Cardiac muscle cell (in vitro differentiated cells and primary cell): ENCODE measurements around the gene FGFR3. TPM values are rescaled to one million over a fixed set of nuclear protein-coding genes. Genes with fewer than 3 reads are reported as not detected.

Source experiments
- DNase-seq, 2 donors: peaks; one replicate each; pipeline versions ENCODE4 v3.0.0 to v3.0.0-alpha.2; 2010 to 2017; ENCODE audit warnings: low read depth in 1 of 2, low spot score in 1 of 2
- H3K27ac ChIP-seq: fragments of 200-600 bp; sonication (generic); 2 replicates; pipeline ENCODE4 v1.5.1; 2016
- H3K27me3 ChIP-seq: fragments of 200-600 bp; sonication (generic); 2 replicates; pipeline ENCODE4 v1.6.0; 2016; ENCODE audit warnings: control low read depth
- H3K36me3 ChIP-seq: fragments of 200-600 bp; sonication (generic); 2 replicates; pipeline ENCODE4 v1.5.1; 2016; ENCODE audit warnings: control low read depth
- H3K4me1 ChIP-seq: fragments of 200-600 bp; sonication (generic); 2 replicates; pipeline ENCODE4 v1.8.1; 2017; ENCODE audit warnings: low read depth, mild to moderate bottlenecking, mixed run types
- H3K4me3 ChIP-seq: fragments of 200-600 bp; sonication (generic); 2 replicates; pipeline ENCODE4 v1.5.1; 2016; ENCODE audit warnings: mild to moderate bottlenecking
- H3K9me3 ChIP-seq: fragments of 200-600 bp; sonication (generic); 2 replicates; pipeline ENCODE4 v1.5.1; 2017; ENCODE audit warnings: low read depth, mild to moderate bottlenecking, control low read depth
- polyA plus RNA-seq: library from polyadenylated mRNA; unstranded; fragments of >200 nt; fragmentation: Nextera tagmentation; extraction: Ambion mirVana; gene quantifications from 2 replicates; pipeline ENCODE4 v1.2.1, GENCODE V29; 2016
- total RNA-seq: library from RNA; depleted of rRNA; stranded (reverse); fragments of >200 nt; gene quantifications from 2 replicates; pipeline ENCODE4 v1.2.3, GENCODE V29; 2016
- TF ChIP-seq, protein P1 (sequence below): IDR thresholded peaks from 2 replicates; pipeline ENCODE4 v1.5.1; 2012; ENCODE audit warnings: low read depth, mild to moderate bottlenecking, low read length

Gene FGFR3
- total and polyA plus RNA-seq, 2 experiments from 2014 or later, result 39.2 to 47.3 TPM

DNA sequence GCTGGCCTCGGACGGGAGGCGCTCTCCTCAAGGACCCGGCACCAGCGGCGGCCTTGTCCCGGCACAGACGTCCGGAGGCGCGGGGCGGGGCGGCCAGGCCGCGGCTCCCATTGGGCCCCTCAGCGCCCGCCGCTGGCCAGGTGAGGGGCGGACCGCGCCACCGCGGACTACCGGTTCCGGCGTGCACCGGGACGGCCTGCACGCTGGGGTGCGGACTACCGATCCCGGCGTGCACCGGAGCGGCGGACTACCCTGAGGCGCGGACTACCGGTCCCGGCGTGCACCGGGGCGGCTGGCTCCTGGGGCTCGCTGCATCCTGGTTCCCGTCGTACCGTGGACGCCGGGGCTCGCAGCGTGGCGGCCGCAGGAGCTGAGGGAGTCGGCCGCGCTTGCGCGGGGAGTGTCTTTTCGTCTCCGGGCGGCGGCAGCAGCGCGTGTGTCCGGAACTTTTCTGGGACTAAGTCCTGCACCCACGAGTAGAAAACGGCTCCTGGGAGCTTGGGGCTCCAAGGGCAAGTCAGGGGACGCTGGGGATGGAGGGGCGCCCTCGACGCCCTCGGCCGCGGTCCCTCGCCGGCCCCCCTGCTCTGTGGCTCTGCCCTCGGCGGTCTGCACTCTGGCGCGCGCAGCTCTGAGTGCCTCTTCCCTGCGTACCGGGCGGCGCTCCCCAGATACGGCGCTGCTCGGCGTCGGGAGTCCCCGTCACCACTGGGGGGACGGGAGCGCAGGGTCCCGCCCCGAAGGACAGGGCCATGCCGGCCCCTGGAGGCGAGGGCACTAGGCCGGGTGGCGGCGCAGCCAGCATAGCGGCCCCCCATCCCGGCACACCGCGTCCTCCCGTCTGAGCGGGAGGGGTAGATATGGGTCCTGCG is 63.2 kb downstream of the FGFR3 start, which contains the start of gene LETM1:
LETM1 (minus strand) TSS at position 86 of the 872 bp plus-strand sequence. CDS start 206 bp downstream, outside the sequence.
- H3K36me3 ChIP-seq, result no peaks in the 10 kb centered on the region
- DNase-seq, result peak; percentile 96 to 98
- TF ChIP-seq, protein P1, sequence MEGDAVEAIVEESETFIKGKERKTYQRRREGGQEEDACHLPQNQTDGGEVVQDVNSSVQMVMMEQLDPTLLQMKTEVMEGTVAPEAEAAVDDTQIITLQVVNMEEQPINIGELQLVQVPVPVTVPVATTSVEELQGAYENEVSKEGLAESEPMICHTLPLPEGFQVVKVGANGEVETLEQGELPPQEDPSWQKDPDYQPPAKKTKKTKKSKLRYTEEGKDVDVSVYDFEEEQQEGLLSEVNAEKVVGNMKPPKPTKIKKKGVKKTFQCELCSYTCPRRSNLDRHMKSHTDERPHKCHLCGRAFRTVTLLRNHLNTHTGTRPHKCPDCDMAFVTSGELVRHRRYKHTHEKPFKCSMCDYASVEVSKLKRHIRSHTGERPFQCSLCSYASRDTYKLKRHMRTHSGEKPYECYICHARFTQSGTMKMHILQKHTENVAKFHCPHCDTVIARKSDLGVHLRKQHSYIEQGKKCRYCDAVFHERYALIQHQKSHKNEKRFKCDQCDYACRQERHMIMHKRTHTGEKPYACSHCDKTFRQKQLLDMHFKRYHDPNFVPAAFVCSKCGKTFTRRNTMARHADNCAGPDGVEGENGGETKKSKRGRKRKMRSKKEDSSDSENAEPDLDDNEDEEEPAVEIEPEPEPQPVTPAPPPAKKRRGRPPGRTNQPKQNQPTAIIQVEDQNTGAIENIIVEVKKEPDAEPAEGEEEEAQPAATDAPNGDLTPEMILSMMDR, result no peak
- H3K4me3 ChIP-seq, result peak within 1 kb of the TSS; percentile 86
- H3K9me3 ChIP-seq, result no peaks in the 10 kb centered on the region
- peak within 1 kb of the TSS; percentile 57 for H3K27ac ChIP-seq
- H3K27me3 ChIP-seq, result peaks cover 4% of the 10 kb centered on the region
- H3K4me1 ChIP-seq, result peaks cover 5% of the 10 kb centered on the region

DNA sequence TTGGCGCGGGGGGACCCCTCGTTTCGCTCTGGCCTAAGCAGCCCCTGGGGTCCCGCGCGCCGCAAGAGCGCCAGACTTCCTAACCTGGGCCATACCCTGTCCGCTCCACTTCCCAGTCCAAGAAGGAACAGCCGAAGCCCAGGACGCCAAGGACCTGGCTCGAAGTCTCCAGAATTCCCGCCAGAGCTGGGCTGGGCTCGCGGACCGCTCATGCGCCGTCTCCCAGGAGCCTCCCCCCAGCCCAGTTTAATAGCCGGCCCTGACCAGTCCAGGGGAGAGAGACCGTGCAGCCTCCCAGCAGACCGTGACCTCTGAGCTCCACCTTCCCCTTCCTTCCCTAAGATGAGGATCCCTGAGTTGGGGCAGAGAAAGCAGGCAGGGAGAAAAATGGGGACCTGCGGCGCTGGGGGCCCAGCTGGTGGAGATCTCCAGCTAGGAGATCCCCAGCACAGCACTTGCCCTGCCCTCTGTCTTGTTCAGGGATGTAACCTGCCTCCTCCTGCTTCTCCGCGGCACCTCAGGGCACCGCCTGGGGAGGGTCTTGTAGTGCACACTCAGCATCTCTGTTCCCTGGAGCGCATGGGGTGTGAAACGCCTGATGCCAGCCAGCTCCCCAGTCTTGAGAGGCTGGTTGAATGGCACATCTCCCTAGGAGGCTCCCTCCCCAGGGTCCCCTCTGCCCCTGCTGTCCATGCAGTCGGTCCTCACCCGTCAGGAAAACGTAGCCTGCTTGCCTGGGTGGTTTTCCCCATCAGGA is 64.0 kb downstream of the FGFR3 start:
- H3K27ac ChIP-seq, result peak overlapping the region; percentile 14
- H3K4me1 ChIP-seq, result peaks cover 5% of the 10 kb centered on the region
- peak overlapping the region; percentile 86 for H3K4me3 ChIP-seq
- peak; percentile 34 to 35 for DNase-seq
- H3K27me3 ChIP-seq, result peaks cover 12% of the 10 kb centered on the region
- no peaks in the 10 kb centered on the region for H3K36me3 ChIP-seq
- no peaks in the 10 kb centered on the region for H3K9me3 ChIP-seq
- TF ChIP-seq, protein P1, result no peak

DNA sequence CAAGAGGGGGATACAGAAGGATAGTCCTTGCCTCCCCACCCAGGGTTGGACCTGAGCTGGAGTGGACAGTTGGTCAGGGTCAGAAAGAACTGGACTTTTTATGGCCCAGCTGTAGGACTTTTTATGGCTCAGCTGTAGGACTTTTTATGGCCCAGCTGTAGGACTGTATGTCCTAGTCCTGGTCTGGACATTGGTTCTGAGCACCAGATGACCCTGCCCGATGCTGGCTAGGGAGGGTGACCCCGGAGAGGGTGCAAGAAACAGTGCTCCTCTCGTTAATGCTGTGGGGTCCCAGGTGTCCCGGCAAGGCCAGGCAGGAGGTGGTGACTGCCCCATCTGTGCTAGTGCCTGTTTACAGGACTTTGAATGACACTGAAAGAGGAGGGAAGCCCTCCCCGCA is 64.8 kb downstream of the FGFR3 start:
- Histone ChIP-seq H3K27ac (no peak overlapping the region), H3K27me3 (peaks cover 20% of the 10 kb centered on the region)
- TF ChIP-seq, protein P1, result no peak

More for the DNA sequence above, 64.8 kb downstream of the FGFR3 start:
- no peak for DNase-seq
- Histone ChIP-seq H3K9me3 (no peaks in the 10 kb centered on the region), H3K4me1 (peaks cover 5% of the 10 kb centered on the region), H3K36me3 (no peaks in the 10 kb centered on the region), H3K4me3 (no peak overlapping the region)

Other genes with a start within 250 kb of the FGFR3 start
- gene FAM53A, start 109.0 kb upstream of the FGFR3 start, total RNA-seq, result 7.1 and 11.8 TPM in 2 replicates
- 7.1 and 11.4 TPM in 2 replicates for gene FAM53A, start 109.0 kb upstream of the FGFR3 start, polyA plus RNA-seq
- 39.9 and 63.3 TPM in 2 replicates for gene SLBP, start 81.0 kb upstream of the FGFR3 start, total RNA-seq
- gene SLBP, start 81.0 kb upstream of the FGFR3 start, polyA plus RNA-seq, result 62.0 TPM in 2 replicates
- 174 and 175 TPM in 2 replicates for gene TMEM129, start 72.0 kb upstream of the FGFR3 start, total RNA-seq
- gene TMEM129, start 72.0 kb upstream of the FGFR3 start, polyA plus RNA-seq, result 124 and 137 TPM in 2 replicates
- 14.4 and 78.2 TPM in 2 replicates for gene TACC3, start 71.8 kb upstream of the FGFR3 start, total RNA-seq
- 18.1 and 73.1 TPM in 2 replicates for gene TACC3, start 71.8 kb upstream of the FGFR3 start, polyA plus RNA-seq
- gene LETM1, start 62.9 kb downstream of the FGFR3 start, total RNA-seq, result 53.3 and 61.5 TPM in 2 replicates
- 22.5 and 23.3 TPM in 2 replicates for gene LETM1, start 62.9 kb downstream of the FGFR3 start, polyA plus RNA-seq
- 49.8 and 91.3 TPM in 2 replicates for gene NSD2, start 78.1 kb downstream of the FGFR3 start, total RNA-seq
- 49.0 and 84.6 TPM in 2 replicates for gene NSD2, start 78.1 kb downstream of the FGFR3 start, polyA plus RNA-seq
- 45.9 and 71.4 TPM in 2 replicates for gene NELFA, start 215.7 kb downstream of the FGFR3 start, total RNA-seq
- 54.4 and 69.0 TPM in 2 replicates for gene NELFA, start 215.7 kb downstream of the FGFR3 start, polyA plus RNA-seq